Stimulated activated naive CD8-positive, alpha-beta T cell treated with anti-CD3 and anti-CD28 coated beads, Interleukin-15, Interleukin-2, amounts not matched to agents 100 U/mL and 50 U/mL, for 24 hours (primary cell): Measurements from ENCODE around the gene GATB.

Experiments used
- ATAC-seq: fragments of 150-1000 bp; cut with Tn5 transposase; one replicate; pipeline ENCODE4 v1.10.0; 2021
- DNase-seq: peaks from one replicate; pipeline ENCODE4 v3.0.0; 2021

The GATB gene

GRCh38 chr4:151760712-151761661, at the start of gene GATB:
GATB (minus strand) TSS chr4:151761007; CDS start chr4:151760982, 25 bp downstream.
- DNase-seq (peak; percentile 87), ATAC-seq (peak; percentile 100)

GRCh38 chr4:151810476-151810875, 49.7 kb upstream of the GATB start:
- ATAC-seq: no peak
- no peak for DNase-seq

- no peak for ATAC-seq
- no peak for DNase-seq
Observed at GRCh38 chr4:151809716-151810115, 48.9 kb upstream of the GATB start.

GRCh38 chr4:151808542-151808941, 47.7 kb upstream of the GATB start:
- no peak for ATAC-seq
- DNase-seq: no peak

- DNase-seq (no peak), ATAC-seq (no peak)
Observed at GRCh38 chr4:151808120-151808529, 47.3 kb upstream of the GATB start.

GRCh38 chr4:151807220-151807619, 46.4 kb upstream of the GATB start:
- DNase-seq: no peak
- no peak for ATAC-seq

- ATAC-seq (no peak), DNase-seq (no peak)
Observed at GRCh38 chr4:151806511-151806927, 45.7 kb upstream of the GATB start.

GRCh38 chr4:151804821-151805220, 44.0 kb upstream of the GATB start:
- DNase-seq (no peak), ATAC-seq (no peak)

- no peak for ATAC-seq
- no peak for DNase-seq
Observed at GRCh38 chr4:151804086-151804630, 43.4 kb upstream of the GATB start.

- ATAC-seq (no peak), DNase-seq (no peak)
Observed at GRCh38 chr4:151803246-151803645, 42.4 kb upstream of the GATB start.

GRCh38 chr4:151801547-151802516, 41.0 kb upstream of the GATB start:
- peak; percentile 49 for ATAC-seq

GRCh38 chr4:151799417-151800012, 38.7 kb upstream of the GATB start:
- DNase-seq (no peak), ATAC-seq (no peak)

More at GRCh38 chr4:151801547-151802516, 41.0 kb upstream of the GATB start:
- peak; percentile 76 for DNase-seq

- no peak for ATAC-seq
- DNase-seq: no peak
Observed at GRCh38 chr4:151798678-151799416, 38.0 kb upstream of the GATB start.

- ATAC-seq (no peak), DNase-seq (no peak)
Observed at GRCh38 chr4:151797853-151798252, 37.0 kb upstream of the GATB start.

GRCh38 chr4:151797131-151797530, 36.3 kb upstream of the GATB start:
- ATAC-seq: no peak
- DNase-seq: no peak

GRCh38 chr4:151796106-151796505, 35.3 kb upstream of the GATB start:
- DNase-seq (no peak), ATAC-seq (no peak)

- ATAC-seq (no peak), DNase-seq (no peak)
Observed at GRCh38 chr4:151792995-151793394, 32.2 kb upstream of the GATB start.

GRCh38 chr4:151792530-151792929, 31.7 kb upstream of the GATB start:
- ATAC-seq (no peak), DNase-seq (no peak)

- no peak for DNase-seq
- ATAC-seq: no peak
Observed at GRCh38 chr4:151788021-151788420, 27.2 kb upstream of the GATB start.

GRCh38 chr4:151786158-151786495, 25.3 kb upstream of the GATB start:
- ATAC-seq (no peak), DNase-seq (no peak)

GRCh38 chr4:151785484-151786157, 24.8 kb upstream of the GATB start:
- DNase-seq (no peak), ATAC-seq (no peak)
